SJSA1 (cell line): ENCODE measurements around the gene EPB41L2. TPM values are rescaled to one million over a fixed set of nuclear protein-coding genes. Genes with fewer than 3 reads are reported as not detected.

Experiments
- DNase-seq, 2 experiments: peaks; one replicate each; pipeline ENCODE4 v3.0.0-alpha.2; 2015 to 2020; ENCODE audit warnings: low spot score in 2 of 2, low read depth in 1 of 2
- H3K27ac ChIP-seq: fragments of 250-450 bp; sonication (Bioruptor Pico); 2 replicates; pipeline ENCODE4 v1.5.1; 2020; ENCODE audit warnings: mild to moderate bottlenecking, moderate library complexity
- H3K27me3 ChIP-seq: fragments of 250-450 bp; sonication (Bioruptor Pico); replicated peaks from 2 replicates; pipeline ENCODE4 v1.5.1; 2020; ENCODE audit warnings: mild to moderate bottlenecking, moderate library complexity
- H3K36me3 ChIP-seq: fragments of 250-450 bp; sonication (Bioruptor Pico); 2 replicates; pipeline ENCODE4 v1.5.1; 2020; ENCODE audit warnings: mild to moderate bottlenecking
- H3K4me1 ChIP-seq: fragments of 250-450 bp; sonication (Bioruptor Pico); replicated peaks from 2 replicates; pipeline ENCODE4 v1.6.1; 2021; ENCODE audit warnings: mild to moderate bottlenecking
- H3K4me3 ChIP-seq: fragments of 250-450 bp; sonication (Bioruptor Pico); 2 replicates; pipeline ENCODE4 v1.5.1; 2020; ENCODE audit warnings: mild to moderate bottlenecking
- H3K9me3 ChIP-seq: fragments of 250-450 bp; sonication (Bioruptor Pico); replicated peaks from 2 replicates; pipeline ENCODE4 v1.5.1; 2020; ENCODE audit warnings: mild to moderate bottlenecking
- total RNA-seq: library from RNA; depleted of rRNA; stranded (reverse); fragments of >200 nt; shearing (Covaris generic); gene quantifications from 2 replicates; pipeline ENCODE4 v1.2.3, GENCODE V29; 2014

The EPB41L2 gene
- total RNA-seq, 1 experiment from 2014 or later = 73.6 TPM

- Histone ChIP-seq H3K9me3 (no peaks in the 10 kb centered on the region), H3K4me1 (peaks cover 19% of the 10 kb centered on the region), H3K27me3 (no peaks in the 10 kb centered on the region), H3K27ac (no peak overlapping the region), H3K4me3 (no peak overlapping the region), H3K36me3 (peaks cover 37% of the 10 kb centered on the region)
- no peak for DNase-seq
Measured at GRCh38 chr6:130851026-130851425, 212.0 kb downstream of the EPB41L2 start.

- Histone ChIP-seq H3K36me3 (peaks cover 36% of the 10 kb centered on the region), H3K27ac (no peak overlapping the region), H3K4me1 (peaks cover 24% of the 10 kb centered on the region), H3K4me3 (no peak overlapping the region), H3K27me3 (no peaks in the 10 kb centered on the region), H3K9me3 (no peaks in the 10 kb centered on the region)
- DNase-seq = no peak
Measured at GRCh38 chr6:130849594-130849993, 213.5 kb downstream of the EPB41L2 start.

GRCh38 chr6:130848945-130849344 lies 214.1 kb downstream of the EPB41L2 start:
- H3K27me3 ChIP-seq = no peaks in the 10 kb centered on the region
- DNase-seq = no peak
- no peak overlapping the region for H3K4me3 ChIP-seq
- peaks cover 19% of the 10 kb centered on the region for H3K4me1 ChIP-seq
- no peak overlapping the region for H3K27ac ChIP-seq
- peaks cover 30% of the 10 kb centered on the region for H3K36me3 ChIP-seq
- no peaks in the 10 kb centered on the region for H3K9me3 ChIP-seq

GRCh38 chr6:130847001-130847910 lies 215.8 kb downstream of the EPB41L2 start:
- H3K27ac ChIP-seq = no peak overlapping the region
- no peak for DNase-seq

GRCh38 chr6:130846501-130846900 lies 216.5 kb downstream of the EPB41L2 start:
- Histone ChIP-seq H3K9me3 (no peaks in the 10 kb centered on the region), H3K27me3 (no peaks in the 10 kb centered on the region), H3K4me1 (peaks cover 5% of the 10 kb centered on the region; the same call in 1 of the 2 replicates), H3K27ac (no peak overlapping the region), H3K4me3 (no peak overlapping the region), H3K36me3 (peaks cover 33% of the 10 kb centered on the region)
- DNase-seq = no peak

More at GRCh38 chr6:130847001-130847910, 215.8 kb downstream of the EPB41L2 start:
- Histone ChIP-seq H3K9me3 (no peaks in the 10 kb centered on the region), H3K27me3 (no peaks in the 10 kb centered on the region), H3K36me3 (peaks cover 28% of the 10 kb centered on the region), H3K4me3 (no peak overlapping the region), H3K4me1 (peaks cover 5% of the 10 kb centered on the region; the same call in 1 of the 2 replicates)

GRCh38 chr6:130843575-130844320 lies 219.3 kb downstream of the EPB41L2 start:
- H3K36me3 ChIP-seq = peaks cover 49% of the 10 kb centered on the region
- H3K9me3 ChIP-seq = no peaks in the 10 kb centered on the region
- no peaks in the 10 kb centered on the region for H3K27me3 ChIP-seq
- H3K27ac ChIP-seq = no peak overlapping the region
- no peak overlapping the region for H3K4me3 ChIP-seq
- peaks cover 5% of the 10 kb centered on the region; the same call in 1 of the 2 replicates for H3K4me1 ChIP-seq
- DNase-seq = peak in 1 of 2 experiments; percentile 20

- H3K36me3 ChIP-seq = peaks cover 47% of the 10 kb centered on the region
- no peaks in the 10 kb centered on the region for H3K27me3 ChIP-seq
- H3K4me3 ChIP-seq = no peak overlapping the region
- H3K27ac ChIP-seq = no peak overlapping the region
- peaks cover 5% of the 10 kb centered on the region; the same call in 1 of the 2 replicates for H3K4me1 ChIP-seq
- no peaks in the 10 kb centered on the region for H3K9me3 ChIP-seq
- DNase-seq = no peak
Measured at GRCh38 chr6:130841128-130841728, 221.8 kb downstream of the EPB41L2 start.

- peaks cover 1% of the 10 kb centered on the region; the same call in 1 of the 2 replicates for H3K4me1 ChIP-seq
- no peak for DNase-seq
- no peaks in the 10 kb centered on the region for H3K9me3 ChIP-seq
- H3K27ac ChIP-seq = no peak overlapping the region
- H3K27me3 ChIP-seq = no peaks in the 10 kb centered on the region
- no peak overlapping the region for H3K4me3 ChIP-seq
- peaks cover 44% of the 10 kb centered on the region for H3K36me3 ChIP-seq
Measured at GRCh38 chr6:130840050-130840449, 223.0 kb downstream of the EPB41L2 start.

GRCh38 chr6:130839379-130839778 lies 223.7 kb downstream of the EPB41L2 start:
- no peaks in the 10 kb centered on the region; the same call in 1 of the 2 replicates for H3K9me3 ChIP-seq
- no peaks in the 10 kb centered on the region for H3K27me3 ChIP-seq
- no peak overlapping the region for H3K27ac ChIP-seq
- no peak overlapping the region for H3K4me3 ChIP-seq
- H3K4me1 ChIP-seq = no peaks in the 10 kb centered on the region; the same call in 1 of the 2 replicates
- DNase-seq = no peak
- peaks cover 44% of the 10 kb centered on the region for H3K36me3 ChIP-seq

GRCh38 chr6:130838951-130839350 lies 224.1 kb downstream of the EPB41L2 start:
- DNase-seq = no peak
- Histone ChIP-seq H3K36me3 (peaks cover 44% of the 10 kb centered on the region), H3K27me3 (no peaks in the 10 kb centered on the region), H3K9me3 (no peaks in the 10 kb centered on the region; the same call in 1 of the 2 replicates), H3K4me1 (no peaks in the 10 kb centered on the region; the same call in 1 of the 2 replicates), H3K27ac (no peak overlapping the region), H3K4me3 (no peak overlapping the region)

- Histone ChIP-seq H3K36me3 (peaks cover 38% of the 10 kb centered on the region), H3K4me3 (no peak overlapping the region), H3K9me3 (no peaks in the 10 kb centered on the region; the same call in 1 of the 2 replicates), H3K27ac (no peak overlapping the region), H3K27me3 (no peaks in the 10 kb centered on the region), H3K4me1 (no peaks in the 10 kb centered on the region; the same call in 1 of the 2 replicates)
- no peak for DNase-seq
Measured at GRCh38 chr6:130838250-130838860, 224.7 kb downstream of the EPB41L2 start.

- Histone ChIP-seq H3K27me3 (no peaks in the 10 kb centered on the region), H3K36me3 (peaks cover 29% of the 10 kb centered on the region)
Measured at GRCh38 chr6:130837067-130837466, 226.0 kb downstream of the EPB41L2 start.

GRCh38 chr6:130836055-130836640 lies 226.9 kb downstream of the EPB41L2 start:
- no peaks in the 10 kb centered on the region for H3K27me3 ChIP-seq
- no peak overlapping the region for H3K27ac ChIP-seq
- no peaks in the 10 kb centered on the region; the same call in 1 of the 2 replicates for H3K9me3 ChIP-seq
- no peak overlapping the region for H3K4me3 ChIP-seq
- no peaks in the 10 kb centered on the region for H3K4me1 ChIP-seq
- H3K36me3 ChIP-seq = peaks cover 22% of the 10 kb centered on the region
- DNase-seq = no peak

More at GRCh38 chr6:130837067-130837466, 226.0 kb downstream of the EPB41L2 start:
- no peak overlapping the region for H3K4me3 ChIP-seq
- no peaks in the 10 kb centered on the region for H3K4me1 ChIP-seq
- H3K27ac ChIP-seq = no peak overlapping the region
- no peak for DNase-seq
- no peaks in the 10 kb centered on the region; the same call in 1 of the 2 replicates for H3K9me3 ChIP-seq
